ENCODE data around the gene SLBP.

- TF ChIP-seq CTCF (IDR thresholded peaks at IDR 0.05; ENCODE audit: low read depth, low read length) (no peak), EZH2phosphoT487 (IDR thresholded peaks at IDR 0.05; ENCODE audit: low read depth) (no peak)
Observed at GRCh38 chr4:1737666-1738065, 25.5 kb upstream of the SLBP start.

Data from OCI-LY3 (cell line).